ENCODE results near the gene PLD2. TPM values are rescaled to one million over a fixed set of nuclear protein-coding genes. Genes with fewer than 3 reads are reported as not detected.

Gene PLD2
- polyA plus RNA-seq, 4 donors: 30.5 to 52.9 (median 43.5) TPM

GRCh38 chr17:4788807-4789700, 17.9 kb upstream of the PLD2 start, which contains the start of gene GLTPD2:
Gene GLTPD2 (plus strand): TSS chr17:4788964. CDS start chr17:4789012, 48 bp downstream.
- DNase-seq (ENCODE audit: low read depth in 4 of 4, low spot score in 2 of 4): no peak

- no peak for DNase-seq (ENCODE audit: low read depth in 4 of 4, low spot score in 2 of 4)
These were observed 17.3 kb upstream of the PLD2 start for GRCh38 chr17:4789701-4789950.

GRCh38 chr17:4789951-4790704, 16.8 kb upstream of the PLD2 start:
- DNase-seq (ENCODE audit: low read depth in 4 of 4, low spot score in 2 of 4): peak in 1 of 4 donors; percentile 79

- DNase-seq (ENCODE audit: low read depth in 4 of 4, low spot score in 2 of 4): no peak
These were observed 16.3 kb upstream of the PLD2 start for GRCh38 chr17:4790705-4791088.

- no peak for DNase-seq (ENCODE audit: low read depth in 4 of 4, low spot score in 2 of 4)
These were observed 11.8 kb upstream of the PLD2 start for GRCh38 chr17:4795168-4795567.

- DNase-seq (ENCODE audit: low read depth in 4 of 4, low spot score in 2 of 4): no peak
These were observed 10.4 kb upstream of the PLD2 start for GRCh38 chr17:4796552-4796920.

- no peak for DNase-seq (ENCODE audit: low read depth in 4 of 4, low spot score in 2 of 4)
These were observed 6.3 kb upstream of the PLD2 start for GRCh38 chr17:4800462-4801196.

- no peak for DNase-seq (ENCODE audit: low read depth in 4 of 4, low spot score in 2 of 4)
These were observed 4.7 kb upstream of the PLD2 start, which contains the start of gene C17orf114 for GRCh38 chr17:4802228-4802627. Gene C17orf114 (minus strand): TSS chr17:4802328.

- DNase-seq (ENCODE audit: low read depth in 4 of 4, low spot score in 2 of 4): no peak
These were observed 536 bp upstream of the PLD2 start for GRCh38 chr17:4806456-4806776.

GRCh38 chr17:4807605-4808377, 839 bp downstream of the PLD2 start:
- DNase-seq (ENCODE audit: low read depth in 4 of 4, low spot score in 2 of 4): no peak

- no peak for DNase-seq (ENCODE audit: low read depth in 4 of 4, low spot score in 2 of 4)
These were observed 1.4 kb downstream of the PLD2 start for GRCh38 chr17:4808378-4808767.

GRCh38 chr17:4810696-4811290, 3.8 kb downstream of the PLD2 start:
- no peak for DNase-seq (ENCODE audit: low read depth in 4 of 4, low spot score in 2 of 4)

GRCh38 chr17:4811471-4811870, 4.5 kb downstream of the PLD2 start:
- DNase-seq (ENCODE audit: low read depth in 4 of 4, low spot score in 2 of 4): no peak

- no peak for DNase-seq (ENCODE audit: low read depth in 4 of 4, low spot score in 2 of 4)
These were observed 5.7 kb downstream of the PLD2 start for GRCh38 chr17:4812690-4813089.

GRCh38 chr17:4815043-4815675, 8.2 kb downstream of the PLD2 start:
- DNase-seq (ENCODE audit: low read depth in 4 of 4, low spot score in 2 of 4): no peak

GRCh38 chr17:4816826-4817225, 9.9 kb downstream of the PLD2 start:
- no peak for DNase-seq (ENCODE audit: low read depth in 4 of 4, low spot score in 2 of 4)

GRCh38 chr17:4818276-4818675, 11.3 kb downstream of the PLD2 start:
- DNase-seq (ENCODE audit: low read depth in 4 of 4, low spot score in 2 of 4): no peak

- no peak for DNase-seq (ENCODE audit: low read depth in 4 of 4, low spot score in 2 of 4)
These were observed 15.9 kb downstream of the PLD2 start for GRCh38 chr17:4822835-4823234.

- no peak for DNase-seq (ENCODE audit: low read depth in 4 of 4, low spot score in 2 of 4)
These were observed 16.6 kb downstream of the PLD2 start for GRCh38 chr17:4823373-4824089.
